Lung (tissue), 12 donors: ENCODE results near the gene TBP. TPM values are rescaled to one million over a fixed set of nuclear protein-coding genes. Genes with fewer than 3 reads are reported as not detected.
"Not testable (repeated sequence)": the region's sequence is repeated elsewhere in the genome, so short reads cannot be mapped to it uniquely, and the experiment has no call there.

ENCODE experiments used
- ATAC-seq: fragments of 200-7000 bp; cut with Tn5 transposase; one replicate; pipeline ENCODE4 v1.9.1; 2020; ENCODE audit warnings: moderate number of reproducible peaks; ENCODE audit not compliant: insufficient read depth, low FRiP score
- DNase-seq, 3 donors: peaks; one replicate each; pipeline ENCODE4 v3.0.0-alpha.2; 2013 to 2017
- H3K27ac ChIP-seq, 2 donors: one replicate each; pipeline ENCODE4 v1.5.1; 2013; ENCODE audit warnings: mild to moderate bottlenecking in 2 of 2, moderate library complexity in 2 of 2, control low read depth in 1 of 2, inconsistent platforms in 1 of 2, low read depth in 1 of 2, low read length in 1 of 2
- H3K27me3 ChIP-seq, 3 donors: one replicate each; pipeline ENCODE4 v1.5.1; 2013; ENCODE audit warnings: low read length in 2 of 3; ENCODE audit not compliant: control insufficient read depth in 3 of 3, insufficient read depth in 3 of 3
- H3K36me3 ChIP-seq, 4 donors: one replicate each; pipeline ENCODE4 v1.5.1; 2013; ENCODE audit warnings: low read length in 4 of 4, mild to moderate bottlenecking in 1 of 4, moderate library complexity in 1 of 4; ENCODE audit not compliant: control insufficient read depth in 4 of 4, insufficient read depth in 4 of 4
- H3K4me1 ChIP-seq, 5 donors: one replicate each; pipeline ENCODE4 v1.5.1; 2013; ENCODE audit warnings: low read length in 5 of 5, mild to moderate bottlenecking in 2 of 5, moderate library complexity in 1 of 5; ENCODE audit not compliant: control insufficient read depth in 5 of 5, insufficient read depth in 5 of 5
- H3K4me3 ChIP-seq: one replicate; pipeline ENCODE4 v1.5.1; 2013; ENCODE audit warnings: mild to moderate bottlenecking, control low read depth, moderate library complexity
- H3K9ac ChIP-seq, 2 donors: one replicate each; pipeline ENCODE4 v1.5.1; 2013; ENCODE audit warnings: low read length in 2 of 2, control low read depth in 1 of 2; ENCODE audit not compliant: insufficient read depth in 1 of 2
- H3K9me3 ChIP-seq, 4 donors: one replicate each; pipeline ENCODE4 v1.5.1; 2013; ENCODE audit warnings: low read length in 3 of 4, mild to moderate bottlenecking in 1 of 4, moderate library complexity in 1 of 4; ENCODE audit not compliant: control insufficient read depth in 4 of 4, insufficient read depth in 3 of 4
- CTCF ChIP-seq: IDR thresholded peaks from 2 replicates; pipeline ENCODE4 v1.5.1; 2012; ENCODE audit warnings: mild to moderate bottlenecking; ENCODE audit errors: control extremely low read depth, extremely low read depth
- WGBS, 2 donors: extraction: QIAGEN DNeasy Blood & Tissue Kit; methylation state at CpG; one replicate each; pipeline ENCODE4 v1.1.7; 2013; 5-methylcytosine and 5-hydroxymethylcytosine counted together
- polyA plus RNA-seq, 2 donors: library from polyadenylated mRNA; stranded (reverse); fragments of 200-250 nt; gene quantifications; one replicate each; pipeline ENCODE4 v1.2.1, GENCODE V29; 2013
- total RNA-seq, 2 donors: library from RNA; depleted of rRNA in 1 of 2; stranded (reverse); fragments of >200 nt in 1 of 2; gene quantifications; one replicate each; pipeline ENCODE4 v1.2.1, GENCODE V29; 2014 to 2021
- donor health status: control.
- donor health status: control.
- donor health status: Bipolar disorder and iron deficiency.
- donor health status: healthy.
- donor health status: DM: yes; HTN: yes; CAD: no.

The TBP gene
- total and polyA plus RNA-seq, 4 donors = 9.2 to 13.7 (median 11.3) TPM

- no peak overlapping the region for H3K27ac ChIP-seq
- TF ChIP-seq CTCF = no peak
- no peak overlapping the region for H3K4me3 ChIP-seq
- H3K4me1 ChIP-seq = no peaks in the 10 kb centered on the region
- H3K9ac ChIP-seq = no peak overlapping the region
- peaks cover 0 to 5% (median 3%) of the 10 kb centered on the region in 4 donors for H3K9me3 ChIP-seq
- WGBS, 2 donors = 78 to 95% methylated on average over 1 of the region's 1 CpG
- DNase-seq (no peak), ATAC-seq (no peak)
- no peaks in the 10 kb centered on the region for H3K36me3 ChIP-seq
- no peaks in the 10 kb centered on the region for H3K27me3 ChIP-seq
Measured at GRCh38 chr6:170590725-170591124, 36.6 kb downstream of the TBP start.

GRCh38 chr6:170596426-170596825, 42.3 kb downstream of the TBP start:
- Histone ChIP-seq H3K27ac (no peak overlapping the region), H3K36me3 (no peaks in the 10 kb centered on the region), H3K9ac (no peak overlapping the region), H3K9me3 (peaks cover 0 to 3% (median 0%) of the 10 kb centered on the region in 4 donors), H3K4me1 (no peaks in the 10 kb centered on the region), H3K27me3 (no peaks in the 10 kb centered on the region), H3K4me3 (no peak overlapping the region)
- ATAC-seq (no peak), DNase-seq (no peak)
- no peak for TF ChIP-seq CTCF

DNA sequence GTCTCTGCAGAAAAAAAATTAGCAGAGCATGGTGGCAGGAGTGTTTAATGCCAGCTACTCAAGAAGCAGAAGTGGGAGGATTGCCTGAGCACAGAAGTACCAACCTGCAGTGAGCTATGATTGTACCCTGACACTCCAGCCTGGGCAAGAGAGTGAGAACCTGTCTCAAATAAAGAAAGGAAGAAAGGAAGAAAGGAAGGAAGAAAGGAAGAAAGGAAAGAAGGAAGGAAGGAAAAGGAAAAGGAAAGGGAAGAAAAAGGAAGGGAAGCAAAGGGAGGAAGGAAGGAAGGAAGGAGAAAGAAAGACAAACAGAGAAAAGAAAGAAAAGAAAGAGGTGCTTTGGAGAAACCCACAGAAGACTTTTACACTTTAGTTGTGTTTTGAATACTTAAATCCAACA, 43.1 kb downstream of the TBP start:
- DNase-seq = no peak
- TF ChIP-seq CTCF = no peak
- no peaks in the 10 kb centered on the region for H3K4me1 ChIP-seq
- no peaks in the 10 kb centered on the region for H3K27me3 ChIP-seq
- no peak overlapping the region for H3K4me3 ChIP-seq
- H3K36me3 ChIP-seq = no peaks in the 10 kb centered on the region
- no peak overlapping the region for H3K9ac ChIP-seq
- peaks cover 0 to 3% (median 0%) of the 10 kb centered on the region in 4 donors for H3K9me3 ChIP-seq
- H3K27ac ChIP-seq = no peak overlapping the region
- ATAC-seq = no peak

DNA sequence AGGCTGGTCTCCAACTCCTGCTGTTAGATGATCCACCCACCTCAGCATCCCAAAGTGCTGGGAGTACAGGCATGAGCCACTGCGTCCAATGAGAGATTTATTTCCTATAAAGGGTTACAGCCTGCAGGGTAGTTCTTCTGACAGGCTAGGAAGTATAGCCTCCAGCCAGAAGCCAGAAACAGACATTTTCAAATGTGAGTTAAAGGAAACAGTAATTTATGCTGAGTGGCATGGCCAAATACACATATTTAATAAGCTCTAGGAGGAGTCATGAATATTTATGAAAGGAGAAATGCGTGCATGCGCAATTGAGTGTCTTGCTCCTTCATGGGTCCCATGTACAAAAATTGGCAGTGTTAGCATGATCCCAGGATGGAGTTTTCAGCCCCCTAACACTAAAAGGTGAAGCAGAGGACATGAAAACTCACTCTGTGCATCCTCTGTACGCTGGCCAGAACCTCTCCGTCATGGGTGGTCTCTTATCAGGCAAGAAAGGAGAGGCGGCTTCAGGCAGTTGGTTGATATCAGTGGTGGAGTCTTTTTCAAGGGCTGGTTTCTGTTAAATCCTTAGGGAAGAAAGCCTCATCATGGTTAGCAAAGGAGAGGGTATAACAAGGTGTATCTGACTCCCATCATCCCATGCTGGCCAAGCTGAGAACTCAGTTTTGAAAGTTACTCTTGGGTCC, 51.5 kb downstream of the TBP start:
- WGBS, 2 donors = 76% methylated on average over 6 of the region's 6 CpGs
- DNase-seq = no peak
- no peak overlapping the region for H3K27ac ChIP-seq
- no peaks in the 10 kb centered on the region for H3K36me3 ChIP-seq
- no peak overlapping the region for H3K9ac ChIP-seq
- H3K4me1 ChIP-seq = no peaks in the 10 kb centered on the region
- no peak for ATAC-seq
- H3K9me3 ChIP-seq = no peaks in the 10 kb centered on the region
- peaks cover 2% of the 10 kb centered on the region in 3 donors for H3K27me3 ChIP-seq
- no peak for TF ChIP-seq CTCF
- no peak overlapping the region for H3K4me3 ChIP-seq

- not testable (repeated sequence) for ATAC-seq, H3K9ac ChIP-seq, H3K4me1 ChIP-seq, H3K4me3 ChIP-seq, H3K9me3 ChIP-seq, H3K36me3 ChIP-seq, H3K27me3 ChIP-seq, DNase-seq, H3K27ac ChIP-seq
- WGBS, 2 donors = 78 to 81% methylated on average over 8 of the region's 8 CpGs
Measured at GRCh38 chr6:170609225-170609624, 55.1 kb downstream of the TBP start.
